T47D (cell line): ENCODE measurements around the gene HIPK2.
A peak's percentile ranks its signal among the peaks of the same experiment; 100 is the strongest.

Source experiments
- DNase-seq, 2 experiments: peaks; one replicate each; pipeline versions ENCODE4 v3.0.0 to v3.0.0-alpha.2; 2011 to 2012; ENCODE audit warnings: low read depth in 1 of 2, low spot score in 1 of 2
- JUND ChIP-seq: IDR thresholded peaks from 2 replicates; pipeline ENCODE4 v1.6.1; 2012; ENCODE audit warnings: low read depth
- in situ Hi-C: cut with HindIII; loops from 2 replicates; pipeline ENCODE4 v1.10.0; 2016; ENCODE audit warnings: low sequenced_read_pairs, low pct_unique_long_range_greater_than_20kb

The HIPK2 gene

GRCh38 chr7:139656387-139656786 is 121.4 kb downstream of the HIPK2 start:
- no peak for DNase-seq
- TF ChIP-seq JUND: no peak
- in situ Hi-C loops: no loop called here

- in situ Hi-C loops: no loop called here
Observed at GRCh38 chr7:139655305-139655704, 122.5 kb downstream of the HIPK2 start.

GRCh38 chr7:139654276-139655181 is 123.3 kb downstream of the HIPK2 start:
- no peak for DNase-seq
- in situ Hi-C loops: no loop called here
- no peak for TF ChIP-seq JUND

More at GRCh38 chr7:139655305-139655704, 122.5 kb downstream of the HIPK2 start:
- TF ChIP-seq JUND: no peak
- no peak for DNase-seq

DNA sequence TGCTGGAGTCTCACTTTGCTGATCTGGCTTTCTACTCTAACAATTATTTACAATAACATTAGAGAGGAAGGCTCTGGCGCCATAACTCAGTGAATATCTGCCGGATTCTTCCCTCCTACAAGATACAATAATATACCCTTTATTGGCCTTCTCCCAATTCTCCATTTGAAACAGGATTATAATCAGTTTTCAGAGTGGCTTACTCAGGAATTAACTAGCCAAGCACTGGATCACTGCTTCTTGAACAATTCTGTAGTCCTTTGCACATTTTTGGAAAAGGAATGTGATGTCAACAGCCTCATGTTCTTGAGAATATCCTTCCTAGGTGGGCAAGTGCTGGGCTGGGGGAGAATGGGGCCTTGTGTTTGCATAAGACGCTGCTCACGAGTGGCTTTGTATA is 125.9 kb downstream of the HIPK2 start:
- DNase-seq: no peak
- no peak for TF ChIP-seq JUND
- in situ Hi-C loops: no loop called here

DNA sequence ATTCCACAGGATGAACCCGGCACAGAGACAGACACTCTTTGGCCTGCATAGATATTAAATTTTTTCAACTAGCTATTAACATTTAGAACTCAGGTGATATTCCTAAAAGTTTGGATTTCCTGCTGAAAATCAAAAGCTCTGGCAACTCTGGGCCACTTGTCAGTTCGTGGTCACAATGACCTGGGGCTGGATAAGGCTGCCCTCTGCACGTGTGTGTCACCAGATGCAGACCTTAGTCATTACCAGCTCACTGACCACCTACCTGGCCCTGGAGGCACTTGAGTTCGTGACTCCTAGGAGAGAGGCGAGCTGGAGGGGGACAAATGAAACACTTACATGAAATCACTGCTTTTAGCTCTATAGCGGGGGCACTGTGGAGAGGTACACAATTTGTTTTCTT is 126.5 kb downstream of the HIPK2 start:
- no peak for DNase-seq
- TF ChIP-seq JUND: no peak
- in situ Hi-C loops: no loop called here

DNA sequence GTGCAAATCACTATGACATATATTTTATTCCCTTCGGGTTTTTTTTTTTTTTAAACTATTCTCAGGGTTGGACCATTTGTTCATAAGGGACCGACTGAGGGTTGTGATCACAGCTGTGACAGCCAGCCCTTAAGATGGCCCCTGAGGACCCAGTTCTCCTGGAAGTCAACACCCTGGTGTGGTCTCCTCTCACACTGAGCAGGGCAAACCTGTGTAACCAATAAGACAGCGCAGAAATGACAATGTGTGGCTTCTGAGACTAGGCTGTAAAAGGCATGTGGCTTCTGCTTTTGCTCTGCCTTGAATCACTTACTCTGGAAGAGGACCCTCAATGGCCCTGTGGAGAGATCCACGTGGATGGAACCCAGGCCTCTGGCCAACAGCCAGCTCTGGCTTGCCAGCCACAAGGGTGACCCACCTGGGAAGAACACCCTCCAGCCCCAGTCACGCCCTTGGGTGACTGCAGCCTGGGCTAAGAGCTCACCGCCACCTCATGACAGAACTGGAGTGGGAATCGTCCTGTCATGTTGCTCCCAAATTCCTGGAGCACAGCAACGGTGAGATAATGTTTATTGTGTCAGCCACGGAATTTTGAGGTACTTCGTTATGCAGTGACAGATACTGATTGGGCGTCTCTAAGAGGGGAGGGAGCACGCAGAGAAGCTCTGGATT is 127.2 kb downstream of the HIPK2 start:
- in situ Hi-C loops: no loop called here
- DNase-seq: no peak
- no peak for TF ChIP-seq JUND

DNA sequence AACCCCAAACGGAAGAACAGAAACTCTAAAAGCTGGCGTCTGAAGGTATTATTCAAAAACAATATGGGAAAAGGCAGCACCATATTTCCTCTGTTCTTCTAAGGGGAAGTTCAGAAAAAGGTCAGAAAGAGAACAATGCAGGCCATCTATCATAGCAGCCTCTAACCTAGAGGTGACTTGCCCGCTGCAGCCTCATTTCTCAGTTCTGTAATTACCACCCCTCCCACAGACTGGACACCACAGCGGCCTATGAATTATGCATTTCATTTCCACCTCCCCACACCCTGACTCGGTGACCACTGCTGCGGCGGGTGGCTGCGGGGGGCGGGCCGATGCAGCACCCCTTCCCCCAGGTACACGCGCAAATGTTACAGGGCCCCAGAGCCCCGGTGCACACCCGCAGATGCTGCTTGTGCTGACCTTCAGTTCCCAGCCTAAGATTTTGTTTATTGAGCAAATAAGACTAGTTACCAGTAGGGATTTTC is 128.8 kb downstream of the HIPK2 start:
- TF ChIP-seq JUND: no peak
- in situ Hi-C loops: no loop called here
- DNase-seq: no peak

DNA sequence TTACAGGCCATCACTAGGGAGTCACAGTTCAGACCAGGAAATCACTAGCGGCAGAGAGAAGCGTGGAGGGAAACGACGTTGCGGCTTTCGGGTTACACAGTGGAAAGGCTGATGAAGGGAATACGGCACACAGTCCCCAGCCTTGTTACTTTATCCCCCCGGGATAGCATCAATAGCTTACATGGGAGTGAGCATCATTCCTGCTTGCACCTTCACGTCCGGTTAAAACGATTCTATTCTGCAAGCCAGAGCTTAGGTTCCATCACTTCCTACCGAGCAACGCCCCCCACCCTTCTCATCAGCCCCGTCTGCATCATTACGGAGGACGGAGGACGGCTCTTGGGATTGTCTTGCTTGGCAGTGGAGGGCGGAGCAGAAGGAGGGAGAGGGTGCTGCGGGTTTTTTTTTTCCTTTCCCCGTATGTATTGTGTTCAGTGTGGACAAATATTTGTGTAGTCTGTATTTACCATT is 129.4 kb downstream of the HIPK2 start:
- in situ Hi-C loops: no loop called here
- no peak for DNase-seq
- no peak for TF ChIP-seq JUND

DNA sequence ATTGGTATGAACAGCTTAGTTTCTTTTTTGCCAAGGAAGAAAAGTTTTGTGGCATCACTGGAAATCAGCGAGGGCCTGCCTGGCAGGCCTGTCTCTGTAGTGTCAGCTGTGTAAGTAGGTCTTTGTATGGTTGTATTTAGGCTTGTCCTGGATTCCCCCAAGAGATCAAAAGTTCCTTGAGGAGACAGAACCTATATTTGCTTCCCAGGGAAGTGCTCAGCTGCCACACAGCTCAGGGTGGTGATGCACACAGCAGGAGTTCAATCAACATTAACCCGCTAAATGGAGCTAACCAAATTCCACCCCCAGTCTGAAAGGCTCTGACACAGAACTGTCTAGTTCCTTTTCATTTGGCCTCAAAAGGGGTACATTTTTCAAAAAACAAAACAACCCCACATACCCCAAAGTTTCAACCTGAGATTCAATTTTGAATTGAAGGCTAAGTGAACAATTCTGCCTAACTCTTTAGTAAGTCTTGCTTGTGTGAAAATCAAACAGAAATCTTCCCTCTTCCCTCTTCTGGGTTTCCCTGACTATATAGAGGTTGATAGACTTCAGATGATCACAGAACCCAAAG is 129.9 kb downstream of the HIPK2 start:
- in situ Hi-C loops: no loop called here
- DNase-seq: no peak
- no peak for TF ChIP-seq JUND

- DNase-seq: no peak
- no peak for TF ChIP-seq JUND
- in situ Hi-C loops: no loop called here
Observed at GRCh38 chr7:139647085-139647484, 130.7 kb downstream of the HIPK2 start.

- no peak for DNase-seq
- in situ Hi-C loops: no loop called here
- TF ChIP-seq JUND: no peak
Observed at GRCh38 chr7:139646566-139646965, 131.2 kb downstream of the HIPK2 start.

DNA sequence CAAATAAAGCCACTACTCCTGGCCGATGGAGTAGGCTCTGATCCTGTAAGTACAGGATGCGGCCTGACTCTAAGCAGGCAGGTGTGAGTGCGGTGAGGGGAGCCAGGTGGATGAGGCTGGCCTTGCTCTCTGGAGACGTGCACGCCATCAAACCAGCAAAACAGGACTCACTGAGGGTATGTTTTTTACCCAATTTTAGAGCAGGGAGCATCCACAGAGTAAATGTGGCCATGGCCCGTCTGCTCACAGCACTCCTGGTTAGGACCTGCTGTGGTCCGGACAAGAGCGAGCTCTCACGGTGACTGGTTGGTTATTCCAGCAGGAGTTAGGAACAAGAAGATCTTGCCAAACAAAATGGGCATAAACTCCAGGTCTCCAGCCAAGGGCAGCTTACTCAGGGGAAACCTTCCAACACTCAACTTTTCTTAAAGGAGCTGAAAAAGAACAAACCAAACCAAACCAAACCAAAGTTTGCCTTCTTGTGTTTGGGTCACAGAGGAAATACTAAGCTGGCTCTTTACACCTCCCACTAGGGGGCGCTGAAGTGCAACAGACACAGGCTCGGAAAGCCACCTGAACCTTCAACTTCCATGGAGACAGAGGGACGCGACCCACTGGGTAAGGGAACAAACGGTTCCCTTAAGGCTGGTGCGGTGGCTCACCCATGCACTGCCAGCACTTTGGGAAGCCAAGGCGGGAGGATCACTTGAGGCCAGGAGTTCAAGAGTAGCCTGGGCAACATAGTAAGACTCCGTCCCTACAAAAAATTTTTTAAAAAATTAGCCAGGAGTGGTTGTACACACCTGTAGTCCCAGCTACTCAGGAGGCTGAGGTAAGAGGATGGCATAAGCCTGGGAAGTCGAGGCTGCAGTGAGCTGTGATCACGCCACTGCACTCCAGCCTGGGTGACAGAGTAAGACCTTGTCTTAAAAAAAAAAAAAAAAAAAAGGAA is 131.9 kb downstream of the HIPK2 start:
- peak; percentile 45 to 87 for DNase-seq
- in situ Hi-C loops: no loop called here
- TF ChIP-seq JUND: no peak
